GM10266 (cell line): ENCODE data around the gene RFPL1.

Source experiments
- DNase-seq: peaks from one replicate; pipeline ENCODE4 v3.0.0; 2012; ENCODE audit errors: extremely low spot score
- CTCF ChIP-seq: IDR thresholded peaks from 2 replicates; pipeline ENCODE4 v1.5.1; 2012; ENCODE audit warnings: mild to moderate bottlenecking, low read depth; ENCODE audit not compliant: control insufficient read depth, insufficient read depth; ENCODE audit errors: missing control alignments

Gene RFPL1

GRCh38 chr22:29431986-29432385, 6.4 kb upstream of the RFPL1 start:
- DNase-seq = no peak
- no peak for TF ChIP-seq CTCF

GRCh38 chr22:29433856-29434255, 4.5 kb upstream of the RFPL1 start:
- no peak for DNase-seq
- TF ChIP-seq CTCF = no peak

- no peak for DNase-seq
- no peak for TF ChIP-seq CTCF
Observed at GRCh38 chr22:29434288-29434687, 4.1 kb upstream of the RFPL1 start.

GRCh38 chr22:29435236-29436136, 2.9 kb upstream of the RFPL1 start:
- TF ChIP-seq CTCF = no peak
- DNase-seq = no peak

GRCh38 chr22:29442976-29443375, 4.6 kb downstream of the RFPL1 start:
- TF ChIP-seq CTCF = no peak
- no peak for DNase-seq

GRCh38 chr22:29443452-29443851, 5.1 kb downstream of the RFPL1 start:
- no peak for DNase-seq
- no peak for TF ChIP-seq CTCF
